ENCODE measurements around the gene COMMD3.
A peak's percentile ranks its signal among the peaks of the same experiment; 100 is the strongest.
"Not testable (repeated sequence)": the region's sequence is repeated elsewhere in the genome, so short reads cannot be mapped to it uniquely, and the experiment has no call there.

The COMMD3 gene

GRCh38 chr10:22316286-22317075, at the start of gene COMMD3:
Gene COMMD3, plus strand, starts transcription at chr10:22316388. Its CDS starts 30 bp downstream, at chr10:22316418.
- DNase-seq: peak; percentile 77

- no peak for DNase-seq
These were observed 47.7 kb upstream of the COMMD3 start for GRCh38 chr10:22268503-22268902.

GRCh38 chr10:22271786-22272185, 44.4 kb upstream of the COMMD3 start:
- DNase-seq: no peak

- no peak for DNase-seq
These were observed 37.8 kb upstream of the COMMD3 start for GRCh38 chr10:22278441-22278782.

- DNase-seq: no peak
These were observed 36.1 kb upstream of the COMMD3 start for GRCh38 chr10:22280078-22280477.

- DNase-seq: no peak
These were observed 31.1 kb upstream of the COMMD3 start for GRCh38 chr10:22285130-22285529.

- DNase-seq: no peak
These were observed 22.3 kb upstream of the COMMD3 start for GRCh38 chr10:22293747-22294404.

- DNase-seq: no peak
These were observed 21.5 kb upstream of the COMMD3 start for GRCh38 chr10:22294694-22295093.

- DNase-seq: no peak
These were observed 15.0 kb upstream of the COMMD3 start for GRCh38 chr10:22301193-22301592.

- no peak for DNase-seq
These were observed 12.7 kb upstream of the COMMD3 start for GRCh38 chr10:22303461-22303860.

- DNase-seq: no peak
These were observed 10.5 kb upstream of the COMMD3 start for GRCh38 chr10:22305721-22306120.

- no peak for DNase-seq
These were observed 7.8 kb upstream of the COMMD3 start for GRCh38 chr10:22308390-22308789.

GRCh38 chr10:22309180-22310000, 6.8 kb upstream of the COMMD3 start:
- DNase-seq: no peak

GRCh38 chr10:22310012-22310411, 6.2 kb upstream of the COMMD3 start:
- not testable (repeated sequence) for DNase-seq

- no peak for DNase-seq
These were observed 5.3 kb upstream of the COMMD3 start for GRCh38 chr10:22310928-22311327.

- DNase-seq: no peak
These were observed 1.3 kb upstream of the COMMD3 start for GRCh38 chr10:22314852-22315251.

GRCh38 chr10:22315455-22316285, 518 bp upstream of the COMMD3 start:
- DNase-seq: no peak

GRCh38 chr10:22317076-22317370, 835 bp downstream of the COMMD3 start:
- no peak for DNase-seq

GRCh38 chr10:22317771-22318565, 1.8 kb downstream of the COMMD3 start:
- DNase-seq: no peak

GRCh38 chr10:22318772-22319171, 2.6 kb downstream of the COMMD3 start:
- no peak for DNase-seq

- DNase-seq: no peak
These were observed 3.4 kb downstream of the COMMD3 start for GRCh38 chr10:22319547-22319979.

GRCh38 chr10:22319980-22320558, 3.9 kb downstream of the COMMD3 start:
- DNase-seq: no peak
